ENCODE data around the gene CYP2F1. TPM values are rescaled to one million over a fixed set of nuclear protein-coding genes. Genes with fewer than 3 reads are reported as not detected.

Gene CYP2F1, protein sequence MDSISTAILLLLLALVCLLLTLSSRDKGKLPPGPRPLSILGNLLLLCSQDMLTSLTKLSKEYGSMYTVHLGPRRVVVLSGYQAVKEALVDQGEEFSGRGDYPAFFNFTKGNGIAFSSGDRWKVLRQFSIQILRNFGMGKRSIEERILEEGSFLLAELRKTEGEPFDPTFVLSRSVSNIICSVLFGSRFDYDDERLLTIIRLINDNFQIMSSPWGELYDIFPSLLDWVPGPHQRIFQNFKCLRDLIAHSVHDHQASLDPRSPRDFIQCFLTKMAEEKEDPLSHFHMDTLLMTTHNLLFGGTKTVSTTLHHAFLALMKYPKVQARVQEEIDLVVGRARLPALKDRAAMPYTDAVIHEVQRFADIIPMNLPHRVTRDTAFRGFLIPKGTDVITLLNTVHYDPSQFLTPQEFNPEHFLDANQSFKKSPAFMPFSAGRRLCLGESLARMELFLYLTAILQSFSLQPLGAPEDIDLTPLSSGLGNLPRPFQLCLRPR
- total RNA-seq (2012; rRNA removed), result not detected in 2 replicates

DNA sequence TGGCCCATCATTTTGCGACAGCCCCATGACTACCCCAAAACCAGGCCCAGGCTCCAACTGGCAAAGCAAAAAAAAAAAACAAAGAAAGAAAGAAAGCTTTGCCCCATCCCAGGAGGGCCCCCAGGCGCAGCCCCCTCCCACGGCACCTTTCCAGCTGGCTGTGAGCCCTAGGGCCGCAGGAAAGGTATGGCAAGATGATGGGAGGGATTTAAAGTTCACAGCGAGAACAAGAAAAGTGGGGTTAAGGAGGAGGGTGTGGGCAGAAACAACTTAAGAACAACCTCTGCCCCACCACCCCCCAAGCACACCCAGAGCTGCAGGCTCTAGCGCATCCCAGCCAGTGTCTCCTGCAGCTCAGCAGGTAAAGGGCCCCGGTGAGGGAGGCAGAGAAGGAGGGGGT, at the start of gene CYP2F1:
TSS of gene CYP2F1 (plus strand) at position 301 of the 400 bp plus-strand sequence. CDS start 1,757 bp downstream, outside the sequence.
- Histone ChIP-seq H3K4me1 (ENCODE audit: control insufficient read depth, insufficient read depth, low read length) (no peaks in the 10 kb centered on the region), H3K36me3 (ENCODE audit: insufficient read depth, low read length) (no peaks in the 10 kb centered on the region), H3K9ac (ENCODE audit: low read depth, low read length) (no peak within 1 kb of the TSS), H3K4me3 (ENCODE audit: low read length) (no peak within 1 kb of the TSS), H3K9me3 (replicated peaks; ENCODE audit: low read length) (no peaks in the 10 kb centered on the region), H3K27me3 (ENCODE audit: control insufficient read depth, insufficient read depth, low read length) (peaks cover 3% of the 10 kb centered on the region), H3K4me2 (ENCODE audit: low read length) (no peak within 1 kb of the TSS)

DNA sequence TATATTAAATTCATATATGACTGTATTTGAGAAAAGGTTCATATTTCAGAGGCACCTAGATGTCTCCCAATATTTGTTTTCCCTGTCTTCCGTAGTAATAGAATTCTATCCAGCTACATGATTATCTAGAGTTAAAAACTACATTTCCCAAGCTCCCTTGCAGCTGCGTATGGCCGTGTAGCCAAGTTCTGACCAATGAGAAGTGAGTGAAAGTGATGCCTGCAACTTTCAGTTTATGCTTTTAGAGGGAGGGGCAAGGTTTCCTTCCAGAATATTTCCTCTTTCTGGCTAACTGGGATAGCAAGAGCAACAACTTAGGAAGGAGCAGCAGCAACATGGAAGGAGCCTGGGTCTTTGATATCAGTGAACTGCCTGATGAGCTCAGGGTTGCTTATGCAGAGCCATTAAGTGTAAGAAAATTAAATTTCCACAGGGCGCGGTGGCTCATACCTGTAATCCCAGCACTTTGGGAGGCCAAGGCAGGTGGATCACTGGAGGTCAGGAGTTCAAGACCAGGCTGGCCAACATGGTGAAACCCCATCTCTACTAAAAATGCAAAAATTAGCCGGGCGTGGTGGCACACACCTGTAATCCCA, 49.2 kb upstream of the CYP2F1 start:
- H3K9me3 ChIP-seq (replicated peaks; ENCODE audit: low read length), result no peaks in the 10 kb centered on the region
- H3K4me3 ChIP-seq (ENCODE audit: low read length), result no peak overlapping the region
- H3K27me3 ChIP-seq (ENCODE audit: control insufficient read depth, insufficient read depth, low read length), result peaks cover 3% of the 10 kb centered on the region
- H3K36me3 ChIP-seq (ENCODE audit: insufficient read depth, low read length), result no peaks in the 10 kb centered on the region
- peak overlapping the region; percentile 34 for H3K4me2 ChIP-seq (ENCODE audit: low read length)
- H3K4me1 ChIP-seq (ENCODE audit: control insufficient read depth, insufficient read depth, low read length), result no peaks in the 10 kb centered on the region
- no peak overlapping the region for H3K9ac ChIP-seq (ENCODE audit: low read depth, low read length)

DNA sequence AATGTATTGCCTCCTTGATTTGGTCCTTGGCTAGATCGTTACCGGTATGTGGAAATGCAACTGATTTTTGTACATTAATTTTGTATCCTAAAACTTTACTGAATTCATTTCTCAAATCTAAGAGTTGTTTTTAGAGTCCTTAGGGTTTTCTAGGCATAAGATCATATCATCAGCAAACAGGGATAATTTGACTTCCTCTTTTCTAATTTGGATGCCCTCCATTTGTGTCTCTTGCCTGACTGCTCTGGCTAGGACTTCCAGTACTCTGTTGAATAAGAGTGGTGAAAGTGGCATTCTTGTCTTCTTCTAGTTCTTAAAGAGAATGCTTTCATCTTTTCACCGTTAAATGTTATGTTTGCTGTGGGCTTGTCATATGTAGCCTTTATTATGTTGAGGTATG, 37.9 kb upstream of the CYP2F1 start:
- Histone ChIP-seq H3K36me3 (ENCODE audit: insufficient read depth, low read length) (no peaks in the 10 kb centered on the region), H3K4me3 (ENCODE audit: low read length) (no peak overlapping the region), H3K4me2 (ENCODE audit: low read length) (no peak overlapping the region), H3K9me3 (replicated peaks; ENCODE audit: low read length) (no peaks in the 10 kb centered on the region), H3K27me3 (ENCODE audit: control insufficient read depth, insufficient read depth, low read length) (no peaks in the 10 kb centered on the region), H3K4me1 (ENCODE audit: control insufficient read depth, insufficient read depth, low read length) (no peaks in the 10 kb centered on the region), H3K9ac (ENCODE audit: low read depth, low read length) (no peak overlapping the region)

DNA sequence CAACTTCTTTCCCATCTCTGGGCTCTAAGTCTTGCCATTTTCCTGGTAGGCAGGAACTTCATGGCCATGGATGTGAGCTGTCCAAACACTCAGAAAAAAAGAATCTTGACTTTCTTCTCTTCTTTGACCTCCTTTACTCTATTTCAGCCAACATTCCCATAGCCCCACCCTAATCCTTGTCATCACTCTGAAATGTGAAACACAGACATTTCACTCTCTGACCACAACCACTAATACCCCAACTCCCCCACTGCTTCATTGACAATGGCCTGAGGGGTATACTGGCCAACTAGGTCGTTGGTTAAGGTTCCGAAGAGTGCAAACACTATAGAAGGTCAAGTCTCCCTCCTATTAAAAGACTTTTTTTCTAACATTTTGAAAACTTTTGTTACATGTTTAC, 30.7 kb upstream of the CYP2F1 start:
- Histone ChIP-seq H3K9ac (ENCODE audit: low read depth, low read length) (no peak overlapping the region), H3K27me3 (ENCODE audit: control insufficient read depth, insufficient read depth, low read length) (peaks cover 11% of the 10 kb centered on the region), H3K4me1 (ENCODE audit: control insufficient read depth, insufficient read depth, low read length) (no peaks in the 10 kb centered on the region), H3K36me3 (ENCODE audit: insufficient read depth, low read length) (no peaks in the 10 kb centered on the region), H3K4me2 (ENCODE audit: low read length) (no peak overlapping the region), H3K4me3 (ENCODE audit: low read length) (no peak overlapping the region), H3K9me3 (replicated peaks; ENCODE audit: low read length) (no peaks in the 10 kb centered on the region)

DNA sequence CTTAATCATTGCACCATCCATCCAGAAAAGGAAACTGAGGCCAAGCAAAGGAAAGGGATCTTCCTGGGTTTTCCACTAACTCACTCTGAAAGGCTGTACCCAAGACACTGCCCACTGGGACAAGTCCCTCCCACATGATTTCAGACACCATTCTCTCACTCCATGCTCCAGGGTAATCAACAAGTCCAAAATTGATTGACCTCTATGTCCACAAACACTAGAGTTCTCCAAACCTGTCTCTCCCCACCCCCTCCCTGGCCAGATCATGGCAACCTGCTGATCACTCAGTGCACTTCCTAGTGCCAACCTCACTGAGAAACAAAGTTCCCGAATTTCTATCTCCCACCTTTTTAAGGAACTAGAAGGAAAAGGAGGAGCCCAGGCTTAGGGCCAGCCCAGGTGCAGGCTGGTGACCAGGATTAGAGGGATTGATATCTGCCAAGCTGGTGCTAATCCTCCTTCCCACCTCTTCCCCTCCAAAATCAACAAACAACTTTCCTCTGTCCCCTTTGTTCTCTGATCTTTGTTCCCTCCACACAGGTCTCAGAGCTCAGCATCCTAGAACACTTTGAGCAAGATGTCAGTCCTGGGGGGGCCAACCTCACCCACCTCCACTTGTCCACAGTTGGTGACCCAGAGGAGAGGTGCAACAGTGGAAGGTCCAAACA, 28.4 kb upstream of the CYP2F1 start:
- no peak overlapping the region for H3K9ac ChIP-seq (ENCODE audit: low read depth, low read length)
- peaks cover 18% of the 10 kb centered on the region for H3K27me3 ChIP-seq (ENCODE audit: control insufficient read depth, insufficient read depth, low read length)
- no peaks in the 10 kb centered on the region for H3K36me3 ChIP-seq (ENCODE audit: insufficient read depth, low read length)
- no peaks in the 10 kb centered on the region for H3K4me1 ChIP-seq (ENCODE audit: control insufficient read depth, insufficient read depth, low read length)
- H3K4me2 ChIP-seq (ENCODE audit: low read length), result no peak overlapping the region
- no peak overlapping the region for H3K4me3 ChIP-seq (ENCODE audit: low read length)
- H3K9me3 ChIP-seq (replicated peaks; ENCODE audit: low read length), result no peaks in the 10 kb centered on the region

DNA sequence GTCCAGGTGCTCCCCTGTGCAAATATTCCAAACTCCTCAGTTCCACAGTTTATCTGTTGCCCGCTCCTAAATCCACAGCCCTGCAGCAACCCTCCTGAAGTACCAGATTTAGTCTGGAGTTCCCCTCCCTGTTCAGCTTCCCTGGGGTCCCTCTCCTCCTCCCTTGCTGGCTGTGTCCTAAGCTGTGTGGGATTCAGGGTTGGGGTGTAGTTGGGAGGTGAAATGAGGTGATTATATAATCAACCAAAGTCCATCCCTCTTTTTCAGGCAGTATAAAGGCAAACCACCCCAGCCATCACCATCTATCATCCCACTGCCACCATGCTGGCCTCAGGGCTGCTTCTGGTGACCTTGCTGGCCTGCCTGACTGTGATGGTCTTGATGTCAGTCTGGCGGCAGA, 26.1 kb upstream of the CYP2F1 start, which contains the start of gene CYP2A13:
TSS of gene CYP2A13 (plus strand) at position 301 of the 400 bp plus-strand sequence. CDS start at position 322, 21 bp downstream.
- Histone ChIP-seq H3K9me3 (replicated peaks; ENCODE audit: low read length) (no peaks in the 10 kb centered on the region), H3K4me1 (ENCODE audit: control insufficient read depth, insufficient read depth, low read length) (no peaks in the 10 kb centered on the region), H3K4me3 (ENCODE audit: low read length) (no peak within 1 kb of the TSS), H3K27me3 (ENCODE audit: control insufficient read depth, insufficient read depth, low read length) (peaks cover 18% of the 10 kb centered on the region), H3K4me2 (ENCODE audit: low read length) (no peak within 1 kb of the TSS), H3K36me3 (ENCODE audit: insufficient read depth, low read length) (no peaks in the 10 kb centered on the region), H3K9ac (ENCODE audit: low read depth, low read length) (no peak within 1 kb of the TSS)

DNA sequence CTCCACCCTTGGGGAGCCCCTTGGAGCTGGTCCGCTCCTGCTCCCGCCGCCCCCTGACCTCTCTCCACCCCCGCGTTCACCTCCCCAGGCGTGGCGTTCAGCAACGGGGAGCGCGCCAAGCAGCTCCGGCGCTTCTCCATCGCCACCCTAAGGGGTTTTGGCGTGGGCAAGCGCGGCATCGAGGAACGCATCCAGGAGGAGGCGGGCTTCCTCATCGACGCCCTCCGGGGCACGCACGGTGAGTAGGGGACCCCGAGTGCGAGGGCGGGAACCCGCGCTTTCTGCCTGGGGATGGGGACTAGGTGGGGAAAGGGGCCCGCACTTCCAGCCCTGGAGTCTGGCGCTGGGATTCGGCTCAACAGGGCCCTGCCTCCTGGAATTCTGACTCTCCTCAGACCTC, 24.3 kb upstream of the CYP2F1 start:
- H3K4me3 ChIP-seq (ENCODE audit: low read length), result no peak overlapping the region
- no peaks in the 10 kb centered on the region for H3K36me3 ChIP-seq (ENCODE audit: insufficient read depth, low read length)
- H3K9ac ChIP-seq (ENCODE audit: low read depth, low read length), result no peak overlapping the region
- peaks cover 18% of the 10 kb centered on the region for H3K27me3 ChIP-seq (ENCODE audit: control insufficient read depth, insufficient read depth, low read length)
- H3K4me2 ChIP-seq (ENCODE audit: low read length), result no peak overlapping the region
- H3K9me3 ChIP-seq (replicated peaks; ENCODE audit: low read length), result no peaks in the 10 kb centered on the region
- no peaks in the 10 kb centered on the region for H3K4me1 ChIP-seq (ENCODE audit: control insufficient read depth, insufficient read depth, low read length)

DNA sequence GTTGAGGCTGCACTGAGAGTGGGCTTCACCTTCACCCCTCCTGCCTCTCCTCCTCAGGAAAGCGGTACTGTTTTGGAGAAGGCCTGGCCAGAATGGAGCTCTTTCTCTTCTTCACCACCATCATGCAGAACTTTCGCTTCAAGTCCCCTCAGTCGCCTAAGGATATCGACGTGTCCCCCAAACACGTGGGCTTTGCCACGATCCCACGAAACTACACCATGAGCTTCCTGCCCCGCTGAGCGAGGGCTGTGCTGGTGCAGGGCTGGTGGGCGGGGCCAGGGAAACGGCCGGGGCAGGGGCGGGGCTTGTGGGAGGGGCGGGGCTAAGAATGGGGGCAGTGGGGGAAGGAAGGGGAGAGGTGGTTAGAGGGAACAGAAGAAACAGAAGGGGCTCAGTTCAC, 18.5 kb upstream of the CYP2F1 start:
- H3K9me3 ChIP-seq (replicated peaks; ENCODE audit: low read length), result no peaks in the 10 kb centered on the region
- no peaks in the 10 kb centered on the region for H3K36me3 ChIP-seq (ENCODE audit: insufficient read depth, low read length)
- peaks cover 2% of the 10 kb centered on the region for H3K27me3 ChIP-seq (ENCODE audit: control insufficient read depth, insufficient read depth, low read length)
- H3K9ac ChIP-seq (ENCODE audit: low read depth, low read length), result no peak overlapping the region
- no peaks in the 10 kb centered on the region for H3K4me1 ChIP-seq (ENCODE audit: control insufficient read depth, insufficient read depth, low read length)
- no peak overlapping the region for H3K4me3 ChIP-seq (ENCODE audit: low read length)
- H3K4me2 ChIP-seq (ENCODE audit: low read length), result no peak overlapping the region

DNA sequence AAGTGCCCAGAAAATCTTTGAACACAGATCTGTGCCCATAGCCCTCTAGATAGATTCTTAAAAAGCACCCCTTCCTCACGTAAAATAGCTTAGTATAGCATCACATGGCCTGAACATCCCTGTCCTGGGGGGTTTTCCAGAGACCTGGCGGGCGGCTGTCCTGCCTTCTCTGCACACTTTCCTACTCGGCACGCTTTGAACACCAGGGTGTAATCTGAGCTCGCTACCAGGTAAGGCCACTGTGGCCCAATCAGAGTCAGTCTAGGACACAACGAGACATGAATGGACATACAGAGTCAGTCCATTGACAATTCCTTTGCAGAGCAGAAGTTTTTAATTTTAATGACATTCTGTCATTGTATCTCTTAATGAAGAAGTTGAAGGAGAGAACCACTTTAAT, 17.9 kb upstream of the CYP2F1 start:
- Histone ChIP-seq H3K27me3 (ENCODE audit: control insufficient read depth, insufficient read depth, low read length) (peaks cover 2% of the 10 kb centered on the region), H3K4me3 (ENCODE audit: low read length) (no peak overlapping the region), H3K4me1 (ENCODE audit: control insufficient read depth, insufficient read depth, low read length) (no peaks in the 10 kb centered on the region), H3K36me3 (ENCODE audit: insufficient read depth, low read length) (no peaks in the 10 kb centered on the region), H3K4me2 (ENCODE audit: low read length) (no peak overlapping the region), H3K9me3 (replicated peaks; ENCODE audit: low read length) (no peaks in the 10 kb centered on the region), H3K9ac (ENCODE audit: low read depth, low read length) (no peak overlapping the region)

DNA sequence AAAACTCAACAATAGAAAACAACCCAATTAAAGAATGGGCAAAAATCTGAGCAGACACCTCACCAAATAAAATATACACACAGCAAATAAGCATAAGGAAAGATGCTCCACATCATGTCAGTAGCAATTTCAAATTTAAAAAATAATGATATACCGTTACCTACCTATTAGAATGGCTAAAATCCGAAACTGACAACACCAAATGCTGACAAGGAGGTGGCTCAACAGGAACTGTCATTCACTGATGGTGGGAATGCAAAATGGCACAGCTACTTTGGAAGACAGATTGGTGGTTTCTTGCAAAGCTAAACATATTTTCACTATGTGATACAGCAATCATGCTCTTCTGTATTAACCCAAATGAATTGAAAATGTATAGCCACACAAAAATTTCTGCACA, 16.9 kb upstream of the CYP2F1 start:
- Histone ChIP-seq H3K4me1 (ENCODE audit: control insufficient read depth, insufficient read depth, low read length) (no peaks in the 10 kb centered on the region), H3K4me3 (ENCODE audit: low read length) (no peak overlapping the region), H3K4me2 (ENCODE audit: low read length) (no peak overlapping the region), H3K27me3 (ENCODE audit: control insufficient read depth, insufficient read depth, low read length) (peaks cover 2% of the 10 kb centered on the region), H3K9ac (ENCODE audit: low read depth, low read length) (no peak overlapping the region), H3K36me3 (ENCODE audit: insufficient read depth, low read length) (no peaks in the 10 kb centered on the region), H3K9me3 (replicated peaks; ENCODE audit: low read length) (no peaks in the 10 kb centered on the region)

DNA sequence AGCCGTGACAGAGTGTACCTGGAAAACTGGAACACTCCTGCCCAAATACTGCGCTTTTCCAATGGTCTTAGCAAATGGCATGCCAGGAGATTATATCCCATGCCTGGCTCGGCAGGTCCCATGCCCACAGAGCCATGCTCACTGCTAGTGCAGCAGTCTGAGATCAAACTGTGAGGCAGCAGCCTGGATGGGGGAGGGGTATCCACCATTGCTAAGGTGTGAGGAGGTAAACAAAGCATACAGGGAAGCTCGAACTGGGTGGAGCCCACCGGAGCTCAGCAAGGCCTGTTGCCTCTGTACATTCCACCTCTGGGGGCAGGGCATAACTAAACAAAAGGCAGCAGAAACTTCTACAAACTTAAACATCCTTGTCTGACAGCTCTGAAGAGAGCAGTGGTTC, 15.5 kb upstream of the CYP2F1 start:
- no peaks in the 10 kb centered on the region for H3K9me3 ChIP-seq (replicated peaks; ENCODE audit: low read length)
- no peak overlapping the region for H3K4me2 ChIP-seq (ENCODE audit: low read length)
- H3K27me3 ChIP-seq (ENCODE audit: control insufficient read depth, insufficient read depth, low read length), result peaks cover 2% of the 10 kb centered on the region
- no peak overlapping the region for H3K4me3 ChIP-seq (ENCODE audit: low read length)
- no peaks in the 10 kb centered on the region for H3K36me3 ChIP-seq (ENCODE audit: insufficient read depth, low read length)
- H3K9ac ChIP-seq (ENCODE audit: low read depth, low read length), result no peak overlapping the region
- H3K4me1 ChIP-seq (ENCODE audit: control insufficient read depth, insufficient read depth, low read length), result no peaks in the 10 kb centered on the region

All from skeletal muscle satellite cell (primary cell).